OCI-LY1 (cell line): Measurements from ENCODE around the gene NDUFS8.

Experiments used
- H2AFZ ChIP-seq: fragments of 200-600 bp; sonication (generic), shearing (Covaris generic); 2 replicates; pipeline ENCODE4 v1.6.0; 2014; ENCODE audit warnings: antibody characterized with exemption, mild to moderate bottlenecking, low read length
- H3F3A ChIP-seq: fragments of 200-600 bp; sonication (generic), shearing (Covaris generic); 2 replicates; pipeline ENCODE4 v1.6.0; 2014; ENCODE audit warnings: mild to moderate bottlenecking, antibody characterized with exemption, low read length, moderate library complexity; ENCODE audit not compliant: insufficient read depth
- H3K27ac ChIP-seq: fragments of 200-600 bp; sonication (generic); 2 replicates; pipeline ENCODE4 v1.5.1; 2014; ENCODE audit warnings: low read length, mixed run types, mild to moderate bottlenecking, low read depth; ENCODE audit not compliant: poor library complexity, severe bottlenecking
- H3K27me3 ChIP-seq: fragments of 200-600 bp; sonication (generic); 2 replicates; pipeline ENCODE4 v1.6.0; 2014; ENCODE audit warnings: antibody characterized with exemption, mild to moderate bottlenecking, low read length, moderate library complexity; ENCODE audit not compliant: insufficient read depth
- H3K36me3 ChIP-seq: fragments of 200-600 bp; sonication (generic); 2 replicates; pipeline ENCODE4 v1.6.1; 2014; ENCODE audit warnings: mild to moderate bottlenecking, antibody characterized with exemption, low read length, moderate library complexity, mixed read lengths; ENCODE audit not compliant: insufficient read depth
- H3K4me1 ChIP-seq: fragments of 200-600 bp; sonication (generic); 2 replicates; pipeline ENCODE4 v1.5.1; 2014; ENCODE audit warnings: mild to moderate bottlenecking, low read length, moderate library complexity; ENCODE audit not compliant: insufficient read depth, severe bottlenecking
- H3K4me2 ChIP-seq: fragments of 200-600 bp; sonication (generic), shearing (Covaris generic); 2 replicates; pipeline ENCODE4 v1.6.1; 2014; ENCODE audit warnings: low read length
- H3K4me3 ChIP-seq: fragments of 200-600 bp; sonication (generic); 2 replicates; pipeline ENCODE4 v1.5.1; 2014; ENCODE audit warnings: low read length, low read depth, mild to moderate bottlenecking, mixed read lengths; ENCODE audit not compliant: poor library complexity, severe bottlenecking
- H3K79me2 ChIP-seq: fragments of 200-600 bp; shearing (Covaris generic); 2 replicates; pipeline ENCODE4 v1.6.1; 2016; ENCODE audit warnings: mixed run types, low read length, mixed read lengths; ENCODE audit not compliant: insufficient read depth
- H3K9ac ChIP-seq: fragments of 200-600 bp; sonication (generic), shearing (Covaris generic); 2 replicates; pipeline ENCODE4 v1.6.1; 2014; ENCODE audit warnings: mild to moderate bottlenecking, low read length, mixed read lengths
- H3K9me2 ChIP-seq: fragments of 200-600 bp; sonication (generic), shearing (Covaris generic); 2 replicates; pipeline ENCODE4 v1.6.1; 2014; ENCODE audit warnings: low read depth, mild to moderate bottlenecking, low read length, mixed read lengths
- H3K9me3 ChIP-seq: fragments of 200-600 bp; shearing (Covaris generic); 2 replicates; pipeline ENCODE4 v1.6.1; 2014; ENCODE audit warnings: low read length, mixed read lengths
- H4K20me1 ChIP-seq: fragments of 200-600 bp; sonication (generic), shearing (Covaris generic); 2 replicates; pipeline ENCODE4 v1.6.0; 2016; ENCODE audit warnings: mild to moderate bottlenecking, low read length; ENCODE audit not compliant: insufficient read depth
- EZH2 ChIP-seq: fragments of 200-600 bp; sonication (generic), shearing (Covaris generic); IDR thresholded peaks from 2 replicates; pipeline ENCODE4 v1.8.0; 2017; ENCODE audit warnings: borderline replicate concordance, mixed run types, mild to moderate bottlenecking, antibody characterized with exemption, low read length, moderate library complexity, mixed read lengths
- TF ChIP-seq, protein P1 (sequence below): fragments of 200-600 bp; sonication (generic), shearing (Covaris generic); IDR thresholded peaks from 2 replicates; pipeline ENCODE4 v1.5.1; 2017; ENCODE audit warnings: mild to moderate bottlenecking, antibody characterized with exemption, low read length, moderate library complexity, mixed read lengths

Gene NDUFS8

DNA sequence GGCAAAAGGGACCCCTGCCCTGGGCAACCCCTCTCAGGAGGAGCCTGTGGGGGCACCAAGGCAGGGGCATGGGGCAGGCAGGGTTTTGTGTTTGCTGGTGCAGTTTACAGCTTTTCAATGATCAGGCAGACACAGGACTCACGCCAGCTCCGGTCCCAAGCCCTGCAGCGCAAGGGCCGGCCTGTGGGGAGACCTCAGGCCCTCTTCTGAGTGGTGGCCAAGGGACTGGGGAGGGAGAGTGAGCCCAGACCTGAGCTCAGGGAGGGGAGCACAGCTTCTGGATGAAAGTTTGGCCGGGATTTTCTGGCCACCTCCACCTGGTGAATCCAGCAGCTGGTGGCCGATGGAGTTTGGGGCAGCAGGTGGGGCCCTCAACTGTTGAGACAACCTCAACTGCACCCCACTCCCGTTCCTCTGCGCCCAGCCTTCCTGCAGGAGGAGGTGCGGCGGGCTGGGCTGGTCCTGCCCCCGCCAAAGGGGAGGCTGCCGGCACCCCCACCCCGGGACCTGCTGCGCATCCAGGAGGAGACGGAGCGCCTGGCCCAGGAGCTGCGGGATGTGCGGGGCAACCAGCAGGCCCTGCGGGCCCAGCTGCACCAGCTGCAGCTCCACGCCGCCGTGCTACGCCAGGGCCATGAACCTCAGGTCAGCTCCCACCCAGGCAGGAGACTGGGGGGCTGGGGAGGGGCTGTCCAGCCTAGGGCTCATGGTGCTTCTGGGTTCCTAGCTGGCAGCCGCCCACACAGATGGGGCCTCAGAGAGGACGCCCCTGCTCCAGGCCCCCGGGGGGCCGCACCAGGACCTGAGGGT lies 11.9 kb downstream of the NDUFS8 start:
- H3K27ac ChIP-seq: peak overlapping the region; percentile 76

DNA sequence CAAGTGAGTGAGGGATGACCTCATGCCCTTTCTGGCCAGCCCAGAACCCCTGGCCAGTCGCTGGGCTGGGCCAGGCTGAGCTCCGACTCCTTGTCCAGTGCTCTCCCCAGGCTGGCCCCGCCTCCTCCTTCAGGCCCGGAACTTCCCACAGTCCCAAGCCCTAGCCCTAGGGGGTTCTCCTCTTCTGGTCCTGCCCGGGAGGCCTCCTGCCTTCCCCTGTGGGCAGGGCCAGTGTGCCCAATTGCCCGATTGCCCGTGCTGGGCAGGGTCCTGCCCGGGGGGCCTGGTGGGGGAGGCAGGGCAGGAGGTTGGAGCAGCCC lies 12.5 kb downstream of the NDUFS8 start:
- H3K9ac ChIP-seq: no peak overlapping the region
- H3K79me2 ChIP-seq: no peaks in the 10 kb centered on the region
- H3K4me2 ChIP-seq: no peak overlapping the region; the same call in 1 of the 2 replicates
- no peak overlapping the region for H3K4me3 ChIP-seq
- peaks cover 47% of the 10 kb centered on the region for H3K4me1 ChIP-seq
- H3K36me3 ChIP-seq: peaks cover 43% of the 10 kb centered on the region
- no peaks in the 10 kb centered on the region for H3K9me2 ChIP-seq
- no peaks in the 10 kb centered on the region for H3K27me3 ChIP-seq
- H4K20me1 ChIP-seq: no peaks in the 10 kb centered on the region
- H3F3A ChIP-seq: no peaks in the 10 kb centered on the region
- TF ChIP-seq, protein P1, sequence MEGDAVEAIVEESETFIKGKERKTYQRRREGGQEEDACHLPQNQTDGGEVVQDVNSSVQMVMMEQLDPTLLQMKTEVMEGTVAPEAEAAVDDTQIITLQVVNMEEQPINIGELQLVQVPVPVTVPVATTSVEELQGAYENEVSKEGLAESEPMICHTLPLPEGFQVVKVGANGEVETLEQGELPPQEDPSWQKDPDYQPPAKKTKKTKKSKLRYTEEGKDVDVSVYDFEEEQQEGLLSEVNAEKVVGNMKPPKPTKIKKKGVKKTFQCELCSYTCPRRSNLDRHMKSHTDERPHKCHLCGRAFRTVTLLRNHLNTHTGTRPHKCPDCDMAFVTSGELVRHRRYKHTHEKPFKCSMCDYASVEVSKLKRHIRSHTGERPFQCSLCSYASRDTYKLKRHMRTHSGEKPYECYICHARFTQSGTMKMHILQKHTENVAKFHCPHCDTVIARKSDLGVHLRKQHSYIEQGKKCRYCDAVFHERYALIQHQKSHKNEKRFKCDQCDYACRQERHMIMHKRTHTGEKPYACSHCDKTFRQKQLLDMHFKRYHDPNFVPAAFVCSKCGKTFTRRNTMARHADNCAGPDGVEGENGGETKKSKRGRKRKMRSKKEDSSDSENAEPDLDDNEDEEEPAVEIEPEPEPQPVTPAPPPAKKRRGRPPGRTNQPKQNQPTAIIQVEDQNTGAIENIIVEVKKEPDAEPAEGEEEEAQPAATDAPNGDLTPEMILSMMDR: no peak
- TF ChIP-seq EZH2: no peak
- no peak overlapping the region for H3K27ac ChIP-seq
- H3K9me3 ChIP-seq: no peaks in the 10 kb centered on the region
- no peak overlapping the region for H2AFZ ChIP-seq

More for the DNA sequence above, 11.9 kb downstream of the NDUFS8 start:
- TF ChIP-seq, protein P1: no peak
- no peak for TF ChIP-seq EZH2
- Histone ChIP-seq H3K4me1 (peaks cover 47% of the 10 kb centered on the region), H3F3A (no peaks in the 10 kb centered on the region), H3K9me2 (no peaks in the 10 kb centered on the region), H3K27me3 (no peaks in the 10 kb centered on the region), H3K9ac (no peak overlapping the region), H3K4me2 (no peak overlapping the region; the same call in 1 of the 2 replicates), H4K20me1 (no peaks in the 10 kb centered on the region), H3K36me3 (peaks cover 38% of the 10 kb centered on the region), H3K79me2 (no peaks in the 10 kb centered on the region), H3K9me3 (no peaks in the 10 kb centered on the region), H3K4me3 (no peak overlapping the region), H2AFZ (no peak overlapping the region)

DNA sequence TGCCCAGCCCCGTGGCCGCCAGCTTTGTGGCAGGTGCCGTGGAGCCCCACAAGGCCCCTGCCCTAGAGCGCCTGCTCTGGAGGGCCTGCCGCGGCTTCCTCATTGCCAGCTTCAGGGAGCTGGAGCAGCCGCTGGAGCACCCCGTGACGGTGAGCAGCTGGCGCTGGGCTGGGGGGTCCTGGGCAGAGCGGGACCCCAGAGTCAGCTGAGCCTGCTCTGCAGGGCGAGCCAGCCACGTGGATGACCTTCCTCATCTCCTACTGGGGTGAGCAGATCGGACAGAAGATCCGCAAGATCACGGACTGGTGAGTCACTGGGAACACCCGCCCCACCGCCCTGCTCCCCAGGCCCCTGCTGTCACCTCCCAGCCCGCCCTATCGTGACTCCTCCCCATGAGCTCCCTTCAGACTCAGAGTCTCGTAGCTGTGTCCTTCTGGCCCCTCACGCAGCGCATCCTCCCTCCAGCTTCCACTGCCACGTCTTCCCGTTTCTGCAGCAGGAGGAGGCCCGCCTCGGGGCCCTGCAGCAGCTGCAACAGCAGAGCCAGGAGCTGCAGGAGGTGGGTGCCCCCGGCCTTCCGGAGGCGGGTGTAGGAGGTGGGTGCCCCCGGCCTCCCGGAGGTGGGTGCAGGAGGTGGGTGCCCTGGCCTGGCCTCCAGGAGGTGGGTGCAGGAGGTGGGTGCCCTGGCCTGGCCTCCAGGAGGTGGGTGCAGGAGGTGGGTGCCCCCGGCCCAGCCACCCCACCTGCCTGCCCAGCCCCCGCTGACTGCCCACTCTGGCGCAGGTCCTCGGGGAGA lies 13.1 kb downstream of the NDUFS8 start:
- Histone ChIP-seq H3K27ac (no peak overlapping the region), H3K36me3 (peaks cover 46% of the 10 kb centered on the region), H2AFZ (no peak overlapping the region), H3K4me2 (no peak overlapping the region; the same call in 1 of the 2 replicates), H3K4me1 (peaks cover 41% of the 10 kb centered on the region), H3K27me3 (no peaks in the 10 kb centered on the region), H3K4me3 (no peak overlapping the region), H3K9ac (no peak overlapping the region), H3F3A (no peaks in the 10 kb centered on the region), H3K9me2 (no peaks in the 10 kb centered on the region), H3K79me2 (no peaks in the 10 kb centered on the region), H4K20me1 (no peaks in the 10 kb centered on the region), H3K9me3 (no peaks in the 10 kb centered on the region)
- no peak for TF ChIP-seq EZH2
- TF ChIP-seq, protein P1: no peak
